HG02981 (cell line): Measurements from ENCODE around the gene HAGHL.

Experiments used
- ATAC-seq: cut with Tn5 transposase; IDR thresholded peaks from one replicate; pipeline ENCODE4 v1.9.1; 2021; ENCODE audit warnings: mild to moderate bottlenecking, moderate library complexity; ENCODE audit not compliant: unreplicated experiment

Gene HAGHL, protein sequence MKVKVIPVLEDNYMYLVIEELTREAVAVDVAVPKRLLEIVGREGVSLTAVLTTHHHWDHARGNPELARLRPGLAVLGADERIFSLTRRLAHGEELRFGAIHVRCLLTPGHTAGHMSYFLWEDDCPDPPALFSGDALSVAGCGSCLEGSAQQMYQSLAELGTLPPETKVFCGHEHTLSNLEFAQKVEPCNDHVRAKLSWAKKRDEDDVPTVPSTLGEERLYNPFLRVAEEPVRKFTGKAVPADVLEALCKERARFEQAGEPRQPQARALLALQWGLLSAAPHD

GRCh38 chr16:726438-727290 lies at the start of gene HAGHL, which contains the start of gene CCDC78:
TSS of gene HAGHL (plus strand) at chr16:727106. CDS start at chr16:727510, 404 bp downstream.
TSS of gene CCDC78 (minus strand) at chr16:726443. CDS start at chr16:726367, 76 bp downstream.
- ATAC-seq, result no peak

- ATAC-seq, result no peak
Observed at GRCh38 chr16:677316-678190, 49.4 kb upstream of the HAGHL start.

- ATAC-seq, result no peak
Observed at GRCh38 chr16:678209-678857, 48.6 kb upstream of the HAGHL start.

GRCh38 chr16:678858-679813 lies 47.8 kb upstream of the HAGHL start:
- ATAC-seq, result peak; percentile 1

DNA sequence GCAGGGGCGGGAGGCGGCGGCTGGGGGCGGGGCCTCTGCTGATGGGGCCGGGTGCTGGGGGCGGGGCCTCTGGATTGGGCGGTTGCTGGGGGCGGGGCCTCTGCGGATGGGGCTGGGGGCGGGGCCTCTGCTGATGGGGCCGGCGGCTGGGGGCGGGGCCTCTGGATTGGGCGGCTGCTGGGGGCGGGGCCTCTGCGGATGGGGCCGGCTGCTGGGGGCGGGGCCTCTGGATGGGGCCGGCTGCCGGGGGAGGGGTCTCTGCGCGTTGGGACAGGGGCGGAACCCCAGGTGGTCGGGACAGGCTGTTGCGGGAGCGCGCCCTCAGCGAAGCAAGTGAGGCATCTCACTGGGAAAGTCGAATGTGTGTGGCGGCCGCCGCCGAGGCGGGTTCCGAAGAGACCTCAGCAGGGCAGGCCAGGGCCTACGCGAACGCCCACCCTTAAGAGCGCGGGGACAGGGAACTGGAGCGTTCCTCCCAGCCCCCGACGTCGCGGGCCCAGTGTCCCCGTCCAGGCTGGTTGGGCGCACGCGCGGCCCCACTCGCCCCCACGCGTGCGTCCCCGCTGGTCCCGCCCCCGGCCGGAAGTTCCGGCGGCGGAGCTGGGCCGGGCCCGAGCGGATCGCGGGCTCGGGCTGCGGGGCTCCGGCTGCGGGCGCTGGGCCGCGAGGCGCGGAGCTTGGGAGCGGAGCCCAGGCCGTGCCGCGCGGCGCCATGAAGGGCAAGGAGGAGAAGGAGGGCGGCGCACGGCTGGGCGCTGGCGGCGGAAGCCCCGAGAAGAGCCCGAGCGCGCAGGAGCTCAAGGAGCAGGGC lies 46.9 kb upstream of the HAGHL start, which contains the start of gene STUB1:
Gene STUB1, plus strand, starts transcription at position 597 of the 811 bp plus-strand sequence. Its CDS starts 116 bp downstream, at position 713.
- peak; percentile 33 for ATAC-seq

- no peak for ATAC-seq
Observed at GRCh38 chr16:680625-680945, 46.3 kb upstream of the HAGHL start.

GRCh38 chr16:680967-681745 lies 45.8 kb upstream of the HAGHL start:
- ATAC-seq, result no peak

DNA sequence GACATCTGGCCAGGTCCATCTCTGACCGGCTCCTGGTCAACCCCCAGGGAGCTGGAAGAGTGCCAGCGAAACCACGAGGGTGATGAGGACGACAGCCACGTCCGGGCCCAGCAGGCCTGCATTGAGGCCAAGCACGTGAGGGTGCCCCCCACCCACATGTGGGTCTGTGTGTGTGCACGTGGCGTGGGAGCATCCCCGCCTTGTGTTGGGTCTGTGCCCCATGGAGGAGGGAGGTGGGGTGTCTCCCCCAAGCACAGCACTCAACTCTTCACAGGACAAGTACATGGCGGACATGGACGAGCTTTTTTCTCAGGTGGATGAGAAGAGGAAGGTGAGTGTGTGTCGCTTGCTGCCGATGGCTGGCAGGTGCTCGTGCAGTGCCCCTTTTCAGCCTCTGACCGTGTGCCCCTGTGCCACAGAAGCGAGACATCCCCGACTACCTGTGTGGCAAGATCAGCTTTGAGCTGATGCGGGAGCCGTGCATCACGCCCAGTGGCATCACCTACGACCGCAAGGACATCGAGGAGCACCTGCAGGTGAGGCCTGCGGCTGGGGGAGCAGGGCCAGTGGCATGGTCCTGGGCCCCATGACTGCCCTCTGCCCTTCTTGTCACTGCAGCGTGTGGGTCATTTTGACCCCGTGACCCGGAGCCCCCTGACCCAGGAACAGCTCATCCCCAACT lies 45.0 kb upstream of the HAGHL start:
- no peak for ATAC-seq

GRCh38 chr16:682493-683395 lies 44.2 kb upstream of the HAGHL start:
- no peak for ATAC-seq

DNA sequence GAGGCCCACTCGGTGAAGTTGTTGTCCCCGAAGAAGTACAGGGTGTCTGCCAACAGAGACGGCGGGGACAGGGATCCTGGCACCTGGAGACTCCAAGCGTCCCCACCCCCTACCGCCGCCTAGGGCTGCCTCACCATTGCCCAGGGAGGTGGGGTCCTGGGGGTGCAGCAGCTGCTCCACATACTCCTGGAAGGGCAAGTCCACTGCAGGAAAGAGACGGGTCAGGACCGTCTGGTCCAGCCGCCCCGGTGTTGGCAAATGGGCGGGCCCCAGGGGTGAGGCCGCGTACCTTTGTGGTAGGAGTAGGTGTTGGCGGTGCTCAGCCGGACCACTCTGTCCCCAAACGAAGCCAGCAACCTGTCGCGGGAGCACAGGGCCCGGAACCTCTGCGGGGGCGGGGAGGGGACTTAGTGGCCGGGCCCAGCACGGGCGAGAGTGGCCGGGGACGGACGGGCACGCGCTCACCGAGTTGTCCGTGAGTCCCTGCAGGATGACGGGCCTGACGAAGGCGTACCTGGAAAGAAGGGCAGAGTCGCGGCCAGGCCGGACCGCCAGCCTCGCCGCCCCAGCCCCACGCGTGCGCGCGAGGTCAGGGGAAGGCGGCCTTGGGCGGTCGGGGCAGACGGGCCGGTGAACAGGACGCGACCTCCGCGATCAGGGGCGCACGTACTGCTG lies 43.4 kb upstream of the HAGHL start:
- ATAC-seq, result no peak

DNA sequence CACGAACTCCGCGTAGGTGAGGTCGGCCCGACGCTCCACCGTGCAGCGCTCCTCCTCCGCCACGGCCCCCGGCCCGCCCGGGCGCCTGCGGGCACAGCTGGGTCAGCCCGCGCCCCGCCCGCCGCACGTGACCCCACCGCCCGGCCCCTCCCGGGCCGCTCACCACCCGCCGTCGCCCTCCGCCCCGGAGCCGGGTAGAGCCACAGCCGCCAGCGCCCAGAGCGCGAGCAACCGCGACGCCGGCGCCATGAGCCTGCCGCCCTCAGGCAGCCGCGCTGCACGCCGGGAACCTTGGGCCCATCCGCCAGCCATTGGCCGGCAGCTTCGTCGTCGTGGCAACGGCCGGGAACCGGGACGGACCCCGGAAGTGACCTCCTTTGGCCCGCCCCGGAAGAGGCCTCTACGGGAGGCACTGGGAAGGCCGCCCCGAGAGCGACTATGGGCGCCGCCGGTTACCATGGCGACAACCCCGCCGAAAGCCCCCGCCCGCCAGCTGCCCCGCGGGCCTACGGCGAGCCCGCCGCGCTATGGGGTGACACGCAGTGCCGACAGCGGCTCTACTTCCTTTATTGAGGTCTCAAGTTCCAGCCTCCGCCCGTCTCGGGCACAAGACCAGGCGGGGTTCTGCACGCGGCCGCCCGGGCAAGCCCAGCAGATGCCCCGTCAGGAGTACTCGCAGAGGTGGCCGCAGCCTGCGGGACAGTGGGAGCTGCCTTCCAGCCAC lies 42.7 kb upstream of the HAGHL start, which contains the start of gene JMJD8:
Gene JMJD8, minus strand, starts transcription at position 264 of the 724 bp plus-strand sequence. Its CDS starts 15 bp downstream, at position 249.
- peak; percentile 60 for ATAC-seq

- no peak for ATAC-seq
Observed at GRCh38 chr16:684961-685696, 41.8 kb upstream of the HAGHL start.

DNA sequence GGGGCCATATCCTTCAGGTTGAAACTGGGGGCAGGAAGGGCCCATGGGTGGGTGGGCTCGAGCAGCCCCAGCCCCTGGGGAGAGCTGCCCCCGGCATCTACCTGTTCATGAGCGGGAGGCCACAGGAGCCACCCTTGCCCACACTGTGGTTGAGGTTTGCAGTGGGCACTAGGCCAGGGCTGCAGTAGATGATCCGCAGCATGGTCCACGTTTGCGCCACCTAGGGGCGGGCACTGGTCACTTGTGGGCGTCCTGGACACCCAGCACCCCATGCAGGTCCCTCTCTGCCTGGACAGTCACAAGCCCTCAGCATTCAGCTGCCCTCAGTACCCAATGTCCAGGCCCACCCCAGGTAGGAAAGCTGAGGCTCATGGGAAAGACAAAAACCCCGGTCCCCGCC lies 40.9 kb upstream of the HAGHL start:
- no peak for ATAC-seq
